Measurements from ENCODE around the gene RGPD8. TPM values are rescaled to one million over a fixed set of nuclear protein-coding genes. Genes with fewer than 3 reads are reported as not detected.

Gene RGPD8
- total and polyA plus RNA-seq, 8 donors: 0.99 to 15.4 (median 8.1) TPM

DNA sequence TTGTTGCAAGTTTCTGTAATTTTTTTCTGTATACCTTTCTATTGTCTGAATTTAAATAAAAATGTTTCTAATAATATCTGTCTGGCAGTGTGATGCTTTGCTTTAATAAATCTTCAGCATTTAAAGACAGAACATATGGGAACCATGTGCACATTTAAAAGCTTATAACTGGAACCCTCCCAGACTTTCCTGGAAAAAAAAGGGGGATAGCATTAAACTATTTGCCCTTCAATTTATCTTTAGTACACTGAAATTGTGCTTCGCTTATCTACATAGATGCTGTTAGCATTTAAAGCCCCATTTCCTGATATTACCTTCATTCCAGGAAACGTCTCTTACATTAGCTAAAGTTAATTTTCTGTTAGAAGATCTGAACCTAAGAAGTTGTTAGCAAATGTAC is 93.5 kb downstream of the RGPD8 start:
- no peaks in the 10 kb centered on the region for H3K9me3 ChIP-seq
- H3K27me3 ChIP-seq: no peaks in the 10 kb centered on the region
- H3K27ac ChIP-seq: no peak overlapping the region
- 24 to 32% methylated on average over 2 of the region's 2 CpGs for WGBS, 2 donors
- peaks cover 0 to 11% (median 0%) of the 10 kb centered on the region in 3 donors for H3K4me1 ChIP-seq
- FAIRE-seq: no peak
- H3K36me3 ChIP-seq: no peaks in the 10 kb centered on the region
- TF ChIP-seq, protein P1, sequence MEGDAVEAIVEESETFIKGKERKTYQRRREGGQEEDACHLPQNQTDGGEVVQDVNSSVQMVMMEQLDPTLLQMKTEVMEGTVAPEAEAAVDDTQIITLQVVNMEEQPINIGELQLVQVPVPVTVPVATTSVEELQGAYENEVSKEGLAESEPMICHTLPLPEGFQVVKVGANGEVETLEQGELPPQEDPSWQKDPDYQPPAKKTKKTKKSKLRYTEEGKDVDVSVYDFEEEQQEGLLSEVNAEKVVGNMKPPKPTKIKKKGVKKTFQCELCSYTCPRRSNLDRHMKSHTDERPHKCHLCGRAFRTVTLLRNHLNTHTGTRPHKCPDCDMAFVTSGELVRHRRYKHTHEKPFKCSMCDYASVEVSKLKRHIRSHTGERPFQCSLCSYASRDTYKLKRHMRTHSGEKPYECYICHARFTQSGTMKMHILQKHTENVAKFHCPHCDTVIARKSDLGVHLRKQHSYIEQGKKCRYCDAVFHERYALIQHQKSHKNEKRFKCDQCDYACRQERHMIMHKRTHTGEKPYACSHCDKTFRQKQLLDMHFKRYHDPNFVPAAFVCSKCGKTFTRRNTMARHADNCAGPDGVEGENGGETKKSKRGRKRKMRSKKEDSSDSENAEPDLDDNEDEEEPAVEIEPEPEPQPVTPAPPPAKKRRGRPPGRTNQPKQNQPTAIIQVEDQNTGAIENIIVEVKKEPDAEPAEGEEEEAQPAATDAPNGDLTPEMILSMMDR (IDR thresholded peaks at IDR 0.05): no peak
- no peak overlapping the region for H3K4me3 ChIP-seq
- ATAC-seq: peak in 1 of 4 donors; percentile 34
- DNase-seq: no peak
- intact Hi-C loops (cut with DNase I): no loop called here

DNA sequence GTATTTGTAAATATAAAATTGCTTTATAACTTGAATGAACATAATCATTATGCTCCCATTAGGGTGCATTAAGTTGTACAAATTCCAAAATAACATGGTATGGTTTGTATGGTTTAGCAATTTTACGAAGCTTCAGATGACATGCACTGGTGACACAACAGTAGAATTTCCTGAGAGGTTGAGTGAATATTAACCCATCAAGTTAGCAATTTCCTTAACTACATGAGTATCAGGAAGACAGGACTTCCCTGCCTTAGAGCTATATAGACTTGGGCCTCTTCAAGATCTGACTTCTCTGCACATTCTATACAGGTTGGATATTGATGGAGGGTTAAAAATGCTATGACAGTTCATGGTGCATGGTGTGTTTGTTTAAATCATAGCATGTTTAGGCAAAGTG is 97.8 kb downstream of the RGPD8 start:
- Histone ChIP-seq H3K4me1 (peaks cover 0 to 11% (median 4%) of the 10 kb centered on the region in 3 donors), H3K27me3 (no peaks in the 10 kb centered on the region), H3K9me3 (no peaks in the 10 kb centered on the region), H3K27ac (no peak overlapping the region), H3K36me3 (no peaks in the 10 kb centered on the region), H3K4me3 (no peak overlapping the region)
- FAIRE-seq (no peak), ATAC-seq (no peak), DNase-seq (no peak)
- intact Hi-C loops (cut with DNase I): no loop called here
- TF ChIP-seq, protein P1 (IDR thresholded peaks at IDR 0.05): no peak
- 83 to 90% methylated on average over 1 of the region's 1 CpG for WGBS, 2 donors

DNA sequence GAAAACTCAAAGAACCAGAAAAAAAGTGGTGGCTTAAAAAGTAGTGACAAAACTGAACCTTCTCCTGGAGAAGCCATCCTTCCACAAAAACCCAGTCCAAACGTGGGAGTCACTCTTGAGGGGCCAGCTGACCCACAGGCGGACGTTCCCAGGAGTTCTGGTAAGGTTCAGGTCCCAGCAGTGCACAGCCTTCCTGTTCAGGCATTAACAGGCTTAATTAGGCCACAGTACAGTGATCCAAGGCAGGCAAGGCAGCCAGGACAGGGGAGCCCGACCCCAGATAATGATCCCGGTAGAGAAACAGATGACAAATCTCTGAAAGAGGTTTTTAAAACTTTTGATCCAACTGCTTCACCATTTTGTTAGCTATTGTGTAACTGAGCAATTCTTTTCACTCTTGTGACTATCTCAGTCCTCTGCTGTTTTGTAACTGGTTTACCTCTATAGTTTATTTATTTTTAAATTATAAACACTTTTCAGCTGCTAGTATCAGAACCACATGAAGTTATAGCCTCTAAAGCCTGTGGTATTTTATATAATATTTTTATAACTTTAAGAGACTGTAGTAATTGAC is 101.2 kb downstream of the RGPD8 start:
- intact Hi-C loops (cut with DNase I): no loop called here
- Histone ChIP-seq H3K27ac (no peak overlapping the region), H3K36me3 (no peaks in the 10 kb centered on the region), H3K27me3 (no peaks in the 10 kb centered on the region), H3K4me3 (no peak overlapping the region), H3K4me1 (peaks cover 0 to 4% (median 0%) of the 10 kb centered on the region in 3 donors), H3K9me3 (no peaks in the 10 kb centered on the region)
- no peak for ATAC-seq
- no peak for FAIRE-seq
- TF ChIP-seq, protein P1 (IDR thresholded peaks at IDR 0.05): no peak
- peak in 1 of 6 donors; percentile 6 for DNase-seq
- WGBS, 2 donors: 47 to 65% methylated on average over 5 of the region's 5 CpGs

DNA sequence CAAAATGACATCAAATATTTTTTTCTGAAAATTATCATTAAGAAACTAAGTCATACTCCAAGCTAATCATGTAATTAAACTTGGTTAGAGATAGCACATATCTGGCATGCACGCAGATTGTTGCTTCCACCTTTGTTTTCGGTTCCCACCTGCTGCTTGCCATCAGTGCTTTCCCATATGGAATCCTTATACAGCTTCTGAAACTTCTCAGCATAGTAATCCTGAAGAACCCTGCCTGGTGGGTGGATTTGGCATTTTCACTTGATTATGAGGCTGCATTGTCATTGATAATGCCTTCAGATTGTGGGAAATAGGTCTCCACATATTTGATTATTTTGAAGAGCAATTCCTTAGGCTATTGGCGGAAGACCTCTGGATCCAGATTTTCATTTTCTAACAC is 110.5 kb downstream of the RGPD8 start:
- no peaks in the 10 kb centered on the region for H3K36me3 ChIP-seq
- 83 to 89% methylated on average over 3 of the region's 3 CpGs for WGBS, 2 donors

More for the DNA sequence above, 110.5 kb downstream of the RGPD8 start:
- intact Hi-C loops (cut with DNase I): no loop called here
- Histone ChIP-seq H3K9me3 (no peaks in the 10 kb centered on the region), H3K27me3 (no peaks in the 10 kb centered on the region), H3K4me1 (peaks cover under 1 to 18% (median 7%) of the 10 kb centered on the region in 3 donors), H3K27ac (no peak overlapping the region), H3K4me3 (no peak overlapping the region)
- DNase-seq (no peak), ATAC-seq (no peak), FAIRE-seq (no peak)
- TF ChIP-seq, protein P1 (IDR thresholded peaks at IDR 0.05): no peak
